B cell (primary cell): ENCODE data around the gene ARFGAP1.

Experiments used
- EZH2 ChIP-seq: IDR thresholded peaks from 2 replicates; pipeline ENCODE4 v1.6.1; 2012; ENCODE audit warnings: borderline replicate concordance, low read depth, mild to moderate bottlenecking, moderate library complexity, low read length; ENCODE audit not compliant: insufficient read depth, poor library complexity, severe bottlenecking
- TF ChIP-seq, protein P1 (sequence below): fragments of 200-600 bp; IDR thresholded peaks from one replicate; pipeline ENCODE4 v1.8.0; 2022; ENCODE audit warnings: antibody characterized with exemption, mild to moderate bottlenecking

- TF ChIP-seq, protein P1, sequence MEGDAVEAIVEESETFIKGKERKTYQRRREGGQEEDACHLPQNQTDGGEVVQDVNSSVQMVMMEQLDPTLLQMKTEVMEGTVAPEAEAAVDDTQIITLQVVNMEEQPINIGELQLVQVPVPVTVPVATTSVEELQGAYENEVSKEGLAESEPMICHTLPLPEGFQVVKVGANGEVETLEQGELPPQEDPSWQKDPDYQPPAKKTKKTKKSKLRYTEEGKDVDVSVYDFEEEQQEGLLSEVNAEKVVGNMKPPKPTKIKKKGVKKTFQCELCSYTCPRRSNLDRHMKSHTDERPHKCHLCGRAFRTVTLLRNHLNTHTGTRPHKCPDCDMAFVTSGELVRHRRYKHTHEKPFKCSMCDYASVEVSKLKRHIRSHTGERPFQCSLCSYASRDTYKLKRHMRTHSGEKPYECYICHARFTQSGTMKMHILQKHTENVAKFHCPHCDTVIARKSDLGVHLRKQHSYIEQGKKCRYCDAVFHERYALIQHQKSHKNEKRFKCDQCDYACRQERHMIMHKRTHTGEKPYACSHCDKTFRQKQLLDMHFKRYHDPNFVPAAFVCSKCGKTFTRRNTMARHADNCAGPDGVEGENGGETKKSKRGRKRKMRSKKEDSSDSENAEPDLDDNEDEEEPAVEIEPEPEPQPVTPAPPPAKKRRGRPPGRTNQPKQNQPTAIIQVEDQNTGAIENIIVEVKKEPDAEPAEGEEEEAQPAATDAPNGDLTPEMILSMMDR, result no peak
- TF ChIP-seq EZH2, result no peak
Observed at GRCh38 chr20:63337786-63338420, 65.3 kb downstream of the ARFGAP1 start.
